ENCODE data around the gene YJEFN3. TPM values are rescaled to one million over a fixed set of nuclear protein-coding genes. Genes with fewer than 3 reads are reported as not detected.
A peak's percentile ranks its signal among the peaks of the same experiment; 100 is the strongest.

YJEFN3 gene
- total RNA-seq, 1 experiment from 2014 or later, result 25.3 TPM

DNA sequence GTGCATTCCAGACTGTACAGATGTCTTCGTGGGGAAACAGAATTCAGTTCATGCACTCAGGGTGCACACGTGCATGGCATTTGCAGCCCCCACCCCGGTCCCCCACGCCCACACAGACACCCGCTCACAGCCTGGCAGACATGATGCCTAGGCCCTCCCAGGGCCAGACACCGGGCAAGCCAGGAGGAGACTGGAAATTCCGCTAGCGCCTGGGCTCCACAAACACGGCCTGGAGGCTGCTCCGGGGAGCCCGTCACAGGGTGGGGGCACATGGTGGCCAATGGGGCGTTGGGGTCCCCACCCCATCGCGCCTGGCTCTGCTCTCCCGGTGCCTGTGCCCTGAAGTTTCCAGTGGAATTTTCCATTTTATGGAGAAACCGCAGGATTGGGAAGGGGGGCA is 12.9 kb downstream of the YJEFN3 start:
- RAD21 ChIA-PET (ENCODE audit: low non-redundant PET in 1 of 2, low total read pairs in 2 of 2, uncharacterized antibody in 2 of 2, unreplicated experiment in 2 of 2), result interaction anchor here in 1 of 2 experiments (0.6 to 1.0 kb wide), 3 partner anchors 9 to 25 kb away, joined by 3 to 4 read pairs (median 4); partner anchors contain the start of gene NDUFA13

DNA sequence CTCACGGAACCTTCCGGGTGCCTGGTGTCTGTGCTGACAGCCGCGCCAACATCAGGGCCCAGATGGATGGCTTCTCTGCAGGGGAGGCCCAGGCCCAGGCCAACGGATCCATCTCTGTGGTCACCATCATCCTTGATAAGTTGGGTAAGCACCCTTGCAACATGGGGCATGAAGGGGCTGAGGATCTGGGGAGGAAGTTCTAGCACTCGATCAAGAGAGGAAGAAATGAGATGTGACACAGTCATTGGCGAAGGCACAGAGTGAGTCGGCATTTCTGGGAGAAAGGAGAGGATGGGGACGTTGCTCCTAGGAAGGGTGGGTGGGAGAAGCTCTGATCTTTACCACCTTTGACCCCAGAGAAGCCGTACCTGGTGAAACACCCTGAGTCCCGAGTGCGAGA is 13.8 kb downstream of the YJEFN3 start:
- H3K9ac ChIP-seq (ENCODE audit: low read length), result no peak overlapping the region
- no TSS peak for BruUV-seq (replicated peaks)
- no peak overlapping the region for H3K27ac ChIP-seq (ENCODE audit: low read depth, low read length)
- ChIA-PET CTCF (no interaction called here), RAD21 (ENCODE audit: low non-redundant PET in 1 of 2, low total read pairs in 2 of 2, uncharacterized antibody in 2 of 2, unreplicated experiment in 2 of 2) (no interaction called here), POLR2A (no interaction called here)
- intact Hi-C loops (cut with micrococcal nuclease), result loop anchor here (10.0 kb wide), 1 partner anchor 232 kb away; no protein-coding TSS in a partner anchor
- no peaks in the 10 kb centered on the region for H3K27me3 ChIP-seq (ENCODE audit: insufficient read depth, low read length)
- no peak overlapping the region for H3K4me3 ChIP-seq (replicated peaks in 1 of 2; ENCODE audit: low read depth in 1 of 2, low read length in 2 of 2)
- no peaks in the 10 kb centered on the region for H3K9me3 ChIP-seq (ENCODE audit: control insufficient read depth in 1 of 2, insufficient read depth in 1 of 2, low read depth in 1 of 2, low read length in 2 of 2)
- no peaks in the 10 kb centered on the region for H3K79me2 ChIP-seq (ENCODE audit: insufficient read depth, low read length)
- TF ChIP-seq SRF (IDR thresholded peaks at IDR 0.05; ENCODE audit: low read depth) (no peak), POLR2A (IDR thresholded peaks at IDR 0.05; ENCODE audit: borderline replicate concordance, extremely low read depth, insufficient read depth, insufficient read length) (no peak), TCF7L2 (IDR thresholded peaks at IDR 0.05; ENCODE audit: borderline replicate concordance, extremely low read depth, insufficient read depth, insufficient read length) (no peak), YY1 (IDR thresholded peaks at IDR 0.05; ENCODE audit: extremely low read depth, insufficient replicate concordance, low read depth, low read length) (no peak), EZH2phosphoT487 (IDR thresholded peaks at IDR 0.05; ENCODE audit: borderline replicate concordance) (no peak), FOSL1 (IDR thresholded peaks at IDR 0.05; ENCODE audit: low read depth) (no peak), JUND (IDR thresholded peaks at IDR 0.05) (no peak), ZFX (IDR thresholded peaks at IDR 0.05) (no peak)
- TF ChIP-seq, protein P1, sequence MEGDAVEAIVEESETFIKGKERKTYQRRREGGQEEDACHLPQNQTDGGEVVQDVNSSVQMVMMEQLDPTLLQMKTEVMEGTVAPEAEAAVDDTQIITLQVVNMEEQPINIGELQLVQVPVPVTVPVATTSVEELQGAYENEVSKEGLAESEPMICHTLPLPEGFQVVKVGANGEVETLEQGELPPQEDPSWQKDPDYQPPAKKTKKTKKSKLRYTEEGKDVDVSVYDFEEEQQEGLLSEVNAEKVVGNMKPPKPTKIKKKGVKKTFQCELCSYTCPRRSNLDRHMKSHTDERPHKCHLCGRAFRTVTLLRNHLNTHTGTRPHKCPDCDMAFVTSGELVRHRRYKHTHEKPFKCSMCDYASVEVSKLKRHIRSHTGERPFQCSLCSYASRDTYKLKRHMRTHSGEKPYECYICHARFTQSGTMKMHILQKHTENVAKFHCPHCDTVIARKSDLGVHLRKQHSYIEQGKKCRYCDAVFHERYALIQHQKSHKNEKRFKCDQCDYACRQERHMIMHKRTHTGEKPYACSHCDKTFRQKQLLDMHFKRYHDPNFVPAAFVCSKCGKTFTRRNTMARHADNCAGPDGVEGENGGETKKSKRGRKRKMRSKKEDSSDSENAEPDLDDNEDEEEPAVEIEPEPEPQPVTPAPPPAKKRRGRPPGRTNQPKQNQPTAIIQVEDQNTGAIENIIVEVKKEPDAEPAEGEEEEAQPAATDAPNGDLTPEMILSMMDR (IDR thresholded peaks at IDR 0.05 in 2 of 3, conservative IDR thresholded peaks at IDR 0.05 in 1 of 3; ENCODE audit: borderline replicate concordance in 1 of 3, insufficient read depth in 1 of 3, low read depth in 2 of 3, low read length in 2 of 3), result no peak
- TF ChIP-seq, protein P2, sequence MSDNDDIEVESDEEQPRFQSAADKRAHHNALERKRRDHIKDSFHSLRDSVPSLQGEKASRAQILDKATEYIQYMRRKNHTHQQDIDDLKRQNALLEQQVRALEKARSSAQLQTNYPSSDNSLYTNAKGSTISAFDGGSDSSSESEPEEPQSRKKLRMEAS (IDR thresholded peaks at IDR 0.05), result no peak
- TF ChIP-seq, protein P3, sequence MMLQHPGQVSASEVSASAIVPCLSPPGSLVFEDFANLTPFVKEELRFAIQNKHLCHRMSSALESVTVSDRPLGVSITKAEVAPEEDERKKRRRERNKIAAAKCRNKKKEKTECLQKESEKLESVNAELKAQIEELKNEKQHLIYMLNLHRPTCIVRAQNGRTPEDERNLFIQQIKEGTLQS (IDR thresholded peaks at IDR 0.05), result no peak
- no peaks in the 10 kb centered on the region for H3K36me3 ChIP-seq (ENCODE audit: control insufficient read depth in 1 of 2, insufficient read depth in 2 of 2, low read length in 2 of 2)
- peaks cover 12 to 34% of the 10 kb centered on the region in 2 experiments for H3K4me1 ChIP-seq (ENCODE audit: control insufficient read depth in 1 of 2, insufficient read depth in 2 of 2, low read length in 2 of 2)
- ATAC-seq (no peak), DNase-seq (ENCODE audit: low read depth, low spot score) (no peak)
- H3K4me2 ChIP-seq (ENCODE audit: low read length), result no peak overlapping the region
- no peak overlapping the region for H2AFZ ChIP-seq (ENCODE audit: low read depth, low read length, poor library complexity, severe bottlenecking)
- H3K9me2 ChIP-seq (ENCODE audit: insufficient read depth), result no peaks in the 10 kb centered on the region
- H4K20me1 ChIP-seq (ENCODE audit: insufficient read depth), result no peaks in the 10 kb centered on the region

More for the DNA sequence above, 12.9 kb downstream of the YJEFN3 start:
- TF ChIP-seq ZFX (IDR thresholded peaks at IDR 0.05), result no peak
- TF ChIP-seq, protein P4, sequence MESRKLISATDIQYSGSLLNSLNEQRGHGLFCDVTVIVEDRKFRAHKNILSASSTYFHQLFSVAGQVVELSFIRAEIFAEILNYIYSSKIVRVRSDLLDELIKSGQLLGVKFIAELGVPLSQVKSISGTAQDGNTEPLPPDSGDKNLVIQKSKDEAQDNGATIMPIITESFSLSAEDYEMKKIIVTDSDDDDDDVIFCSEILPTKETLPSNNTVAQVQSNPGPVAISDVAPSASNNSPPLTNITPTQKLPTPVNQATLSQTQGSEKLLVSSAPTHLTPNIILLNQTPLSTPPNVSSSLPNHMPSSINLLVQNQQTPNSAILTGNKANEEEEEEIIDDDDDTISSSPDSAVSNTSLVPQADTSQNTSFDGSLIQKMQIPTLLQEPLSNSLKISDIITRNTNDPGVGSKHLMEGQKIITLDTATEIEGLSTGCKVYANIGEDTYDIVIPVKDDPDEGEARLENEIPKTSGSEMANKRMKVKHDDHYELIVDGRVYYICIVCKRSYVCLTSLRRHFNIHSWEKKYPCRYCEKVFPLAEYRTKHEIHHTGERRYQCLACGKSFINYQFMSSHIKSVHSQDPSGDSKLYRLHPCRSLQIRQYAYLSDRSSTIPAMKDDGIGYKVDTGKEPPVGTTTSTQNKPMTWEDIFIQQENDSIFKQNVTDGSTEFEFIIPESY (IDR thresholded peaks at IDR 0.05; ENCODE audit: extremely low read depth, insufficient replicate concordance, low read length), result no peak
- TF ChIP-seq TCF7L2 (IDR thresholded peaks at IDR 0.05; ENCODE audit: borderline replicate concordance, extremely low read depth, insufficient read depth, insufficient read length), result no peak
- ChIA-PET CTCF (interaction anchor here (0.6 to 2.8 kb wide), 2 partner anchors 9 to 12 kb away, joined by 9 to 52 read pairs; no protein-coding TSS in a partner anchor), POLR2A (interaction anchor here (0.6 to 1.3 kb wide), 6 partner anchors 11 to 1520 kb away, joined by 3 to 4 read pairs (median 3); partner anchors contain the start of gene ATP13A1)
- Histone ChIP-seq H3K9me3 (ENCODE audit: control insufficient read depth in 1 of 2, insufficient read depth in 1 of 2, low read depth in 1 of 2, low read length in 2 of 2) (no peaks in the 10 kb centered on the region), H3K36me3 (ENCODE audit: control insufficient read depth in 1 of 2, insufficient read depth in 2 of 2, low read length in 2 of 2) (no peaks in the 10 kb centered on the region), H4K20me1 (ENCODE audit: insufficient read depth) (no peaks in the 10 kb centered on the region), H3K27me3 (ENCODE audit: insufficient read depth, low read length) (no peaks in the 10 kb centered on the region), H3K79me2 (ENCODE audit: insufficient read depth, low read length) (no peaks in the 10 kb centered on the region), H3K9ac (ENCODE audit: low read length) (no peak overlapping the region), H2AFZ (ENCODE audit: low read depth, low read length, poor library complexity, severe bottlenecking) (no peak overlapping the region), H3K9me2 (ENCODE audit: insufficient read depth) (no peaks in the 10 kb centered on the region), H3K4me3 (replicated peaks in 1 of 2; ENCODE audit: low read depth in 1 of 2, low read length in 2 of 2) (no peak overlapping the region), H3K4me2 (ENCODE audit: low read length) (peak overlapping the region; percentile 99), H3K4me1 (ENCODE audit: control insufficient read depth in 1 of 2, insufficient read depth in 2 of 2, low read length in 2 of 2) (peaks cover 12 to 34% of the 10 kb centered on the region in 2 experiments), H3K27ac (ENCODE audit: low read depth, low read length) (peak overlapping the region; percentile 35; the same call in 1 of the 2 replicates)
- intact Hi-C loops (cut with micrococcal nuclease), result loop anchor here (10.0 kb wide), 1 partner anchor 233 kb away; no protein-coding TSS in a partner anchor
- ATAC-seq (no peak), DNase-seq (ENCODE audit: low read depth, low spot score) (no peak)
- BruUV-seq (replicated peaks), result no TSS peak
